Astrocyte of the cerebellum (primary cell): Measurements from ENCODE around the gene ATP8A2.

ENCODE experiments used
- DNase-seq: peaks from one replicate; pipeline ENCODE4 v3.0.0-alpha.2; 2011; ENCODE audit warnings: low read depth
- H3K4me3 ChIP-seq: 2 replicates; pipeline ENCODE4 v1.5.1; 2011; ENCODE audit warnings: mild to moderate bottlenecking, low read depth, low read length, moderate library complexity
- in situ Hi-C: cut with HindIII; loops from 2 replicates; pipeline ENCODE4 v1.10.0; 2017; ENCODE audit warnings: low sequenced_read_pairs
- TF ChIP-seq, protein P1 (sequence below): IDR thresholded peaks from 2 replicates; pipeline ENCODE4 v1.5.1; 2012; ENCODE audit warnings: low read length, low read depth, moderate library complexity, mild to moderate bottlenecking; ENCODE audit errors: missing control alignments

The ATP8A2 gene

DNA sequence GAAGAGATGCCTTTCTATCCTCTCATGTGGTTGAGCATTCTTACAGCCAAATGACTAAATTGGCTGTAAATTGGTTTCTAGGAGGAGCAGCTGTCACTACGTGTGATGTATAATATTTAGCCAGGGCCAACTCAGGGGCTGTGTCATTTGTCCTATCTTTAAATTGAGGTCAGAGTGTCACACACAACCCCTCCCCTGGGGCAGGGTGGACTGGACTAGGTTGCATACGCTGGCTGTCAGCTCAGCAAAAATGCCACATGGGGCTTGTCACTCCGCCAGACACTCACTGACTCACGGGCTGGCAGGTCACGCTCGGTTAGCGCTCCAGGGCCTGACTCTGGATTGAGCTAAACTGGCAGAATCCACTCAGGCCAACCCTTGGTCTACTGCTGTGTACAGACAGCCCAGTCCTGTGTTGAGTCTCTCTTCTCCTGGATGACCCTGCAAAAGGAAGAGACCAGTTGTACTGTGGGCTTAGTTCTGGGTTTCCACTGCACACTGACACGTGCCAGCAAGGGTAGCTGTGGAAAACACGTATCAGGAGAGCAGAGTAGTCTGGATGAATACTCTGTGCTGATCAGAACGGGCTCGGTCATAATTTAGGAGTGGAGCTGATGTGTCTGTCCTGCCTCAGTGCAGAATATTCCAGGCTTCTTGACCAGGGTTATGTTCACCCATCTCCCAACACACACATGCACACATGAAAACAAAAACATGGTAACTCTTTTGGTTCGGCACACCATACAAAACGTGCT, 650.9 kb downstream of the ATP8A2 start:
- DNase-seq: peak; percentile 49
- TF ChIP-seq, protein P1, sequence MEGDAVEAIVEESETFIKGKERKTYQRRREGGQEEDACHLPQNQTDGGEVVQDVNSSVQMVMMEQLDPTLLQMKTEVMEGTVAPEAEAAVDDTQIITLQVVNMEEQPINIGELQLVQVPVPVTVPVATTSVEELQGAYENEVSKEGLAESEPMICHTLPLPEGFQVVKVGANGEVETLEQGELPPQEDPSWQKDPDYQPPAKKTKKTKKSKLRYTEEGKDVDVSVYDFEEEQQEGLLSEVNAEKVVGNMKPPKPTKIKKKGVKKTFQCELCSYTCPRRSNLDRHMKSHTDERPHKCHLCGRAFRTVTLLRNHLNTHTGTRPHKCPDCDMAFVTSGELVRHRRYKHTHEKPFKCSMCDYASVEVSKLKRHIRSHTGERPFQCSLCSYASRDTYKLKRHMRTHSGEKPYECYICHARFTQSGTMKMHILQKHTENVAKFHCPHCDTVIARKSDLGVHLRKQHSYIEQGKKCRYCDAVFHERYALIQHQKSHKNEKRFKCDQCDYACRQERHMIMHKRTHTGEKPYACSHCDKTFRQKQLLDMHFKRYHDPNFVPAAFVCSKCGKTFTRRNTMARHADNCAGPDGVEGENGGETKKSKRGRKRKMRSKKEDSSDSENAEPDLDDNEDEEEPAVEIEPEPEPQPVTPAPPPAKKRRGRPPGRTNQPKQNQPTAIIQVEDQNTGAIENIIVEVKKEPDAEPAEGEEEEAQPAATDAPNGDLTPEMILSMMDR: no peak
- H3K4me3 ChIP-seq: no peak overlapping the region
- in situ Hi-C loops: no loop called here

DNA sequence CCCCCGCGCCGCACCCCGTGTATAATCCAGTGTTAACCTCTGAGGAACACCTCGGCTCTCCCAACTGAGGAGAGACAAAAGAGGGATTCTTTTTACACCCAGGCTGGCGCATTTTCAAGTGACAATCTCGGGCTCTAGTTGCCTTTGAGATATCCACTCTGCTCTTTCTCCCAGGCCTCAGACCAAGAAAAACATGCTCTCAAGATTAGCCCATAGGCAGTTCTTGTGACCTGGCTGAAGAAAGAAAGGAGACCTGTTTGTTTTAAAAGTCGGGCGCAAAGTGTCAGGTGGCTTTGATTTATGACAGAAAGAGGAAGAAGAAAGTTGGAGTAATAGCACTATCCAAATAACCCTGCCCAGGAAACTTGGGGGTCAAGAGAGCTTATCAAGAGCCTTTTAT, 652.8 kb downstream of the ATP8A2 start:
- DNase-seq: no peak
- TF ChIP-seq, protein P1: no peak
- no peak overlapping the region for H3K4me3 ChIP-seq
- in situ Hi-C loops: no loop called here

DNA sequence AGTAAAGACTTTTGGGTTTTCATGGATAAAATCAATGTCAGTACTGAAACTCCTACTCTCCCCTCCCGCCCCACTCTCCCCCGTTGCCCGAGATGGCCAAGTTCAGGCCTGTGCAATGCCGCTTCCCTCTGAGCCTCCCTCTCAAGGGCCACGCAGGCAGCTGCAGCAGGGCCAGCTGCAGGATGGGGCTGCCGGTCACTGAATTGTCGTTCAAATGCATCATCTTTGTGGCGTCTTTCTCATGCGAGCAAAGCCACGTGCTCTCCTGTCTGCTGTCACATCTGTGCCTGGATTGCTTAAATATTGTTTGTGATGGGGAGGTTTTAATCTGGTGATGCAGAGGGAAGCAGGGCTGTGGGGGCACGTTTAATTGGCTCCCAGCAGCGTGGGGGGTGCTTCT, 653.4 kb downstream of the ATP8A2 start:
- DNase-seq: no peak
- TF ChIP-seq, protein P1: no peak
- in situ Hi-C loops: no loop called here

DNA sequence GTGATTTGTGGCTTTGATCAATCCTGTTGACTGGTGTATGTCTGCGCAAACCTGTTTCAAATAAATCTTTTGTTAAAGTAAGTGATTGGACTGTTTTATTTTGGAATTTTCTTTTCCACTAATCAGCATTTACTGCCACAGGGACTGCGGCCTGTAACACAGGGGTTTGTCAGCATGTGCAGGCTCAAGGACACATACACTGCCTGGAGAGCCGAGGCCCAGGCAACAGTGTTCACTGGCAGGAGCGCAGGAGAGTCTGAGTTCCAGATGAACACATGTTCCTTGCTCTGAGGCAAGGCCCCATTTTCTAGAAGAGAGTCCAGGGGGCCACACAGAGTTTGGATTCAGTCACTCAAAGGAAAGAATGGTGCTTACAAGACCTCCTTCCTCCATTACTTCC, 654.0 kb downstream of the ATP8A2 start:
- H3K4me3 ChIP-seq: no peak overlapping the region
- in situ Hi-C loops: no loop called here
- TF ChIP-seq, protein P1: no peak
- no peak for DNase-seq

More for the DNA sequence above, 653.4 kb downstream of the ATP8A2 start:
- no peak overlapping the region for H3K4me3 ChIP-seq

DNA sequence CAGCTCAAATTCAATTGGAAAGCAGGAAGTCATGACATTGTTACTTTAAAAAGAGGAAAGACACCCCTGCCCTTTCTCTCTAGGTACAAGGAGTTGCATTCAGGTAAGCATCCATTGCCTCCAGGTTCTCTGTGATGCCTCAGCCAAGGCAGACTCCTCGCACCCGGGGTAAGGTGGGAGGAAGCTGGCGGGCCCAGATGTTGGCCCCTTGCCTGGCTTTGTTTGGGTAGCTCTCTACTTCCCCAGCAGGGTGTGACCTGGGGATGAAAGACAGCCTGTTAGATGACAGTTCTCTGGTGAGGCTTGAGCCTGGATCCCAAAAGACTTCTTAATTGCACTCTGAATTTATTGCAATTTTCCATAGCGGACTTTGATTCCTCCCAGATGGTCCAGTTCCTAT, 654.4 kb downstream of the ATP8A2 start:
- no peak overlapping the region for H3K4me3 ChIP-seq
- TF ChIP-seq, protein P1: no peak
- in situ Hi-C loops: no loop called here
- DNase-seq: no peak

DNA sequence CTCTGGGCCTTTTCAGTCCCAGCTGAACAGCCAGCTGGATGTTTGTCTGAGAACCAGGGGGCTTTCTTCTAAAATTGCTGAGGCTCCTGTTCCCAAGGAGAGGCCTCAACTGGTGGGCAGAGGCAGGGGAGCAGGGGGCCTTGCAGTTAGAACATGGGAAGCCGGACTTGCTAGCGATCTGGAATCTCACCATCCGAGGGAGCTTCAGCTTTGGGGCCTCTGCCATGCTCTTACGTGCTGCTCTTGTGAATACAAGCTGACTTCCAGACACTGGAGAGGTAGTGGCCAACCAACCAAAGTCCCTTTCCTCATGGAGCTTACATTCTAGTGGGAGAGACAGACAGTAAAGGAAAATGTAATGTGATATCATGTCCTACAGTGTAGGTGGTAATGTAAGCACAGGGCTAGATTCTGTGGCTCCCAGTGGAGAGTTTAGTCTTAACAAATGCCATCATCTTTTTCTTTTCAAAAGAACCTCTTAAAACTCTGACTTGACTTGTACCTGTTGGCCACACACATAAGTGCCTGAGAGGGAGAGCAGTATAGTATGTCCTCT, 657.9 kb downstream of the ATP8A2 start:
- in situ Hi-C loops: no loop called here
- DNase-seq: no peak
- H3K4me3 ChIP-seq: no peak overlapping the region
- TF ChIP-seq, protein P1: no peak
